GM18507 (cell line): Measurements from ENCODE around the gene CCL24.
"Not testable (repeated sequence)": the region's sequence is repeated elsewhere in the genome, so short reads cannot be mapped to it uniquely, and the experiment has no call there.

Experiments used
- DNase-seq: peaks from one replicate; pipeline ENCODE4 v3.0.0; 2011; ENCODE audit warnings: low read depth; ENCODE audit not compliant: insufficient read length; ENCODE audit errors: extremely low spot score
- FAIRE-seq: peaks from 2 replicates; lab custom pipeline; 2011; peaks lifted over from hg19 to GRCh38; lab: Jason Lieb, UNC

Gene CCL24, protein sequence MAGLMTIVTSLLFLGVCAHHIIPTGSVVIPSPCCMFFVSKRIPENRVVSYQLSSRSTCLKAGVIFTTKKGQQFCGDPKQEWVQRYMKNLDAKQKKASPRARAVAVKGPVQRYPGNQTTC

DNA sequence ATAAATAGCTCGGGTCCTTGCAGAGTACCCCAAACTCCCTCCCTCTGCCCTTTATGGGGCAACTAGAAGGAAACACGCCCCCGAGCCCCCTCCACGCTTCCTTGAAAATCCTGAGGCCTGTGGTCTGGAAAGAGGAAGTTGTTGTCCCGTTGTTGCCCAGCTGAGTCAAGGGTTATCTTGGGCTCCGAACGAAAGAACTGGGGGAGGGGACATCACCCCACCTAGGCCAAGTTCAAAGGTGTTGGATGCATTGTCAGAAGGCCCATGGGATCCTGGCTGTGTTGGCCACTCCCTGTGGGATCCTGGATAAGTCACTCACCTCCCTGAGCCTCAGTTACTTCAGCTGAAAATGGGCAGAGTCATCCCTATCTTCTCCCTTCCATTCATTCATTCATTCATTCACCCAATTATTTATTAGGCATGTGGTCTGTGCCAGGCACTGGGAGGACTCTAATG lies at the start of gene CCL24:
TSS of gene CCL24 (minus strand) at position 26 of the 456 bp plus-strand sequence. CDS start 91 bp downstream, outside the sequence.
- FAIRE-seq (no peak), DNase-seq (no peak)

DNA sequence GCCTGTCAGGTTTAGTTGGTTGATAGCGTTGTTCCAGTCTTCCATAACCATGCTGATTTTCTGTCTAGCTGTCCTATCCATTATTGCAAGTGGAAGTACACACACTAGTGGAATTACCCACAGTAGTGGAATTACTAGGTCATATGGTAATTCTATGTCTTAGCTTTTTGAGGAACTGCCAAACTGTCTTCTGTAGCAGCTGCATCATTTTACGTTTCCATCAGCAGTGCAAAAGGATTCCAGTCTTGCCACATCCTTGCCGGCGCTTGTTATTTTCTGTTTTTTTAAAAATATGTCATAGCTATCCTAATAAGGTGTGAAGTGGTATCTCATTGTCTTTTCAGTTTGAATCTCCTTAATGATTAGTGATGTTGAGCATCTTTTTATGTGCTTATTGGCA lies 48.0 kb upstream of the CCL24 start:
- DNase-seq = no peak
- no peak for FAIRE-seq

DNA sequence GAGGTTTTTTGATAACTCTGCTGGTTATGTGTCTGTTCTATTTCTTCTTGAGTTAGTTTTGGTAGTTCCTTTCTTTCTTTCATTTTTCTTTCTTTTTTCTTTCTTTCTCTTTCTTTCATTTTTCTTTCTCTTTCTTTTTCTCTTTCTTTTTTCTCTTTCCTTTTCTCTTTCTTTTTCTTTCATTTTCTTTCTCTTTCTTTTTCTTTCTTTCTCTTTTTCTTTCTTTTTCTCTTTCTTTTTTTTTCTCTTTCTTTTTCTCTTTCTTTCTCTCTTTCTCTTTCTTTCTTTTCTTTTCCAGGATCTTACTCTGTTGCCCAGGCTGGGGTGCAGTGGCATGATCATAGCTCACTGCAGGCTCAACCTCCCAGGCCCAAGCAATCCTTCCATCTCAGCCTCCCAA lies 44.8 kb upstream of the CCL24 start:
- DNase-seq = no peak
- FAIRE-seq = no peak

DNA sequence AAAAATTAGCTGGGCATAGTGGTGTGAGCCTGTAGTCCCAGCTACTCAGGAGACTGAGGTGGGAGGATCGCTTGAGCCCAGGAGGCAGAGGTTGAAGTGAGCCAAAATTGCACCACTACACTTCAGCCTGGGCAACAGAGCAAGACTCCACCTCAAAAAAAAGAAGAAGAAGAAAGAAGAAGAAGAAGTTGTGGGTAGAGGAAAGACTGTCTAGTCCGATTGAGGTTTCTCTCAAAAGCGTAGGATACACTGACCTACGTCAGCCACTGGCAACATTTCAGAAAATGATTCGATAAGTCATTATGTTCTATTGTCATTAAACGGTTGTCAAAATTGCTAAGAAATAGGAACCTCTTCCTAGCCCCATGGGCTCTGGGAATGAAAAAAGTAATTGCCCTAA lies 42.9 kb upstream of the CCL24 start:
- FAIRE-seq = no peak
- DNase-seq = no peak

DNA sequence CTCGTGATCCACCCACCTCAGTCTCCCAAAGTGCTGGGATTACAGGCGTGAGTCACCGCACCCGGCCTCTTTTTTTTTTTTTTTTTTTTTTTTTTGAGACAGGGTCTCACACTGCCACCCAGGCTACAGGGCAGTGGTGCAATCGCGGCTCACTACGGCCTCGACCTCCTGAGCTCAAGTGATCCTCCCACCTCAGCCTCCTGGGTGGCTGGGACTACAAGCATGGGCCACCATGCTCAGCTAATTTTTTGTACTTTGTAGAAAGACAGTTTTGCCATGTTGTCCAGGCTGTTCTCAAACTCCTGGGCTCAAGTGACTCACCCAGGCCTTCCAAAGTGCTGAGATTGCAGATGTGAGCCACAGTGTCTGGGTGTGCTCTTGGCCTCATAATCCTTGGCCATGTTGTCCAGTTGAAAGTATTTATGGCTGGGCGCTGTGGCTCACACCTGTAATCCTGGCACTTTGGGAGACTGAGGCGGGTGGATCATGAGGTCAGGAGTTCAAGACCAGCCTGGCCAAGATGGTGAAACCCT lies 41.3 kb upstream of the CCL24 start:
- not testable (repeated sequence) for FAIRE-seq, DNase-seq

DNA sequence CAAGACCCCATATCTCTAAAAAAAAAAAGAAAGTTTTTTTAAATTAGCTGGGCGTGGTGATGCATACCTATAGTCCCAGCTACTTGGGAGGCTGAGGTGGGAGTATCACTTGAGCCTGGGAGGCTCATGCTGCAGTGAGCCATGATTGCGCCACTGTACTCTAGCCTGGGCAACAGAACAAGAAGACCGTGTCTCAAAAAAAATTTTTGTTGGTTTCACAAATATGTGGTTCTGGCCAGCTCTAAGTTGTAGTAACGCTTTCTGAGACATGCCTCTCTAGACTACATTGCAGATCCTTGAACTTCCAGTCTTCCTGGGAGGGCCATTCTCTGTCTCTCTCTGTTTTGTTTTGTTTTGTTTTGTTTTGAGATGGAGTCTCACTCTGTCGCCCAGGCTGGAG lies 40.6 kb upstream of the CCL24 start:
- FAIRE-seq (no peak), DNase-seq (no peak)

DNA sequence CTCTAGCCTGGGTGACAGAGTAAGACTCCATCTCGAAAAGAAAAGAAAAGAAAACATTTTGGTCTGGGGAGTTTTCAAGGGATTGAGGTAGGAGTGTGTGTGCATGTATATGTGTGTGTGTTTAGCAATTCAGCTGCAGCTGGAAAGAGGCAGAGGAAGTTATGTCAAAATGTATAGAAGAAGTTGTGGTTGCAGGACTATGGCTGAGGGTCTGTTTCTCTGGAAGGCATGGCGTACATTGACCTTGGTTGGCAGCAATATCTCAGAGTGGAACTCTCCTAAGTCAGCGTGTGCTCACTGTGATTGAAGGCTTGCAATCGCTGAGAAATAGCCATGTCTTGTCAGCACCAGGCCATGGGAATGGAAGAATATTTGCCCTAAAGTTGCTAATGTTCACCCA lies 36.6 kb upstream of the CCL24 start:
- DNase-seq (no peak), FAIRE-seq (no peak)

DNA sequence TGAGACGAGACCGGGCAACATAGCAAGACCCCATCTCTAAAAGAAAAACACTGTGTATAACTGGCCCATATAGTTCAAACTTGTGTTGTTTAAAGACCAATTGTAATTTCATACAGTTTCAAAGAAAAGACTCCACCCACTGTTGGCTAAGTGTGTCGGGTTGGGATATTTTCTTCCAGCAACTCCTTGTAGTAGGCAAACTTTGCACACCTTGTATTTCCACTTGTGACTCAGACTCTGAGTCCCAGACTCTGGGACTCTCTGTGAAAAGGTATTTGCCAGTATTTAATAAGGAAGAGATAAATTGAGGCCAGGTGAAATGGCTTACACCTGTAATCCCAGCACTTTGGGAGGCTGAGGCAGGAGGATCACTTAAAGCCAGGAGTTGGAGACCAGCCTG lies 36.0 kb upstream of the CCL24 start:
- FAIRE-seq = no peak
- DNase-seq = no peak

DNA sequence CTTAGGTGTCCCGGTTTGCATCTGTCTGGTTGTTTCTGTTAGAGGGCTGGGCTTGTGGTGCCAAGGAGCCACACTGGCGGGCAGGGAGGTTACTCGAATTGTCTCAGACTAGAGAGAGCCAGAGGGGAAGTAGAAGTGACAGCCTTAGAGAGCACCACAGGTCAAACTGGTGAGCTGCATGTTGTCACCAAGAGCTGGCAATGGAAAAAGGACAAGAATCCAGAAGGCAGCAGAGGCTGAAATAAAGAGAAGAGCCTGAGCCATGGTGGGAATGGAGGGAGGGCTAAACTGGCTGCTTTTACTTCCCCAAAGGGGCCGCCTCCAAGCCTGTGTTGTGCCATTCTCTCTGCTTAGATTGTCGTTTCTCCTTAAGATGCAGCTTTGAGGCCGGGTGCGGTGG lies 34.1 kb upstream of the CCL24 start:
- no peak for DNase-seq
- no peak for FAIRE-seq

DNA sequence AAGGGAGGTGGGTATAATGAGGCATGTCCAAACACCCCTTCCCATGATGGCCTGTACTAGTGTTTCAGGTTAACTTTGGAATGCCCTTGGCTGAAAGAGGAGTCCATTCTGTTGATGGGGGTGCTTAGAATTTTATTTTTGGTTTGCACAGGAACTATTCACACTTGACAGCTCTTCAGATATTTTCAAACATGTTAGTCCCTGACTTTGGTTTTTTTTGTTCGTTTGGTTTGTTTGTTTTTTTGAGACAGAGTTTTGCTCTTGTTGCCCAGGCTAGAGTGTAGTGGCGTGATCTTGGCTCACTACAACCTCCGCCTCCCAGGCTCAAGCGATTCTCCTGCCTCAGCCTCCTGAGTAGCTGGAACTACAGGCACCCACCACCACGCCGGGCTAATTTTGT lies 31.5 kb upstream of the CCL24 start:
- not testable (repeated sequence) for FAIRE-seq, DNase-seq

DNA sequence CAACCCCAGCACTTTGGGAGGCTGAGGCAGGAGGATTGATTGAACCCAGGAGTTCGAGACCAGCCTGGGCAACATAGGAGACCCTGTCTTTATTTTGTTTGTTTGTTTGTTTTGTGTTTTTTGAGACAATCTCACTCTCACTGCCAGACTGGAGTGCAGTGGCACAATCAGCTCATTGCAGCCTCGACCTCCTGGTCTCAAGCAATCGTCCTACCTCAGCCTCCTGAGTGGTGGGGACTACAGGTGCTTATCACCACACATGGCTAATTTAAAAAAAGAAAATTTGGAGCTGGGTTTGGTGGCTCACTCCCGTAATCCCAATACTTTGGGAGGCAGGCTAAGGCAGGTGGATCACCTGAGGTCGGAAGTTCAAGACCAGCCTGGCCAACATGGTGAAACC lies 30.6 kb upstream of the CCL24 start:
- FAIRE-seq = no peak
- no peak for DNase-seq

DNA sequence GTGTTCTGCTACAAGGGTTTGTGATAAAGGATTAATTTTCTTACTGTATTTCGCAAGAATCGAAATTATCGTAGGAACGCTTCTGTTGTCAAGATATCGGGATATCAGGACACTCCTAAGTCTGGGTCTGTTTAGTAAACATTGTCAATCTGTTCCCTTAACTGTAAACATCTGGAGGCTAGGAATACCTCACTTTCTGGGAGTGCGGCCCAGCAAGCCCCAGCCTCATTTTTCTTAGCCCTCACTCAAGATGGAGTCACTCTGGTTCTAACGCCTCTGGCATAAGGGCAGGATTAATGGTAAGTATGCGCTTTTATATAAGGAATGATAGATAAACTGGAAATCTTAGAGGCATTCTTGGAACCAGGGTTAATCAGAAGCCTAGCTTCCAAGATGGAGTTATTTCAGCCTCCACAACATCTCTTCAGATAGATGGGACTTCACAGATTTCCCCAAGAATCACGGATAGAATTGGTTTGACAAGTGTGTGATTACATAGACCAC lies 30.1 kb upstream of the CCL24 start:
- DNase-seq (no peak), FAIRE-seq (no peak)

DNA sequence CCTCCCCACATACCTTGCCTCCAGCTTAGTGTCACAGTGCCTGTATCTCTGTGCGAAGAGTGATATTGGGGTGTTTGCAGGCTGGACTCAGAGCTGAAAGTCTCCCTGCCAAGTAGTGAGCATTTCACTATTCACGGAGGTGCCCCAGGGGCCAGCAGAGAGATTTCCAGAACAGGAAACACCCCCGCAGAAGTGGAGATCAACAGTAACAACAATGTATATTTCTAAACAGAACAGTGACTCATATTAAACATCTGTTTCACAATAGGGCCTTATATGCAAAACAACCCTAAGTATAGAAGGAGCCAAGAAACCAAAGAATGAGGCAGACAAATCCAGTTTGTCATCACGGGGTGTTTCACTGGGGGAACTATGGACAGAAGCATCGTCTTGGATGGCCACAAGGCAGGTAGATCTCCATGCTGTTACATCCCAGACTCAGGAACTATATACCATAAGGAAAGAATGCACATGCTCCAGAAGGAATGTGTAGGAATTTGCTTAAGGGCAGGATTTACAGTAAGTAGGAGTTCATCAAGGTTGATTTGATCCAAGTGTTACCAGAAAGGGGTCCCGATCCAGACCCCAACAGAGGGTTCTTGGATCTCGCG lies 29.3 kb upstream of the CCL24 start:
- no peak for DNase-seq
- FAIRE-seq = peak; percentile 26

DNA sequence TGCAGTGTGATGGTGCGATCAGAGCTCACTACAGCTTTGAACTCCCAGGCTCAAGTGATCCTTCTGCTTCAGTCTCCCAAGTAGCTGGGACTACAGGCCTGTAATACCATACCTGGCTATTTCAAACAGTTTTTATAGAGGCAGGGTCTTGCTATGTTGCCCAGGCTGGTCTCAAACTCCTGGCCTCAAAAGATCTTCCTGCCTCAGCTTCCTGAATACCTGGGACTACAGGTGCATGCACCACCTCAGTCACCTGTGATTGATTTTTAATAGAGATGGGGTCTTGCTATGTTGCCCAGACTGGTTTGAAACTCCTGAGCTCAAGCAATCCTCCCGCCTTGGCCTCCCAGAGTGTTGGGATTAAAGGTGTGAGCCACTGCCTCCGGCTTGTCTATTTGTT lies 26.4 kb upstream of the CCL24 start:
- no peak for FAIRE-seq
- DNase-seq = no peak

DNA sequence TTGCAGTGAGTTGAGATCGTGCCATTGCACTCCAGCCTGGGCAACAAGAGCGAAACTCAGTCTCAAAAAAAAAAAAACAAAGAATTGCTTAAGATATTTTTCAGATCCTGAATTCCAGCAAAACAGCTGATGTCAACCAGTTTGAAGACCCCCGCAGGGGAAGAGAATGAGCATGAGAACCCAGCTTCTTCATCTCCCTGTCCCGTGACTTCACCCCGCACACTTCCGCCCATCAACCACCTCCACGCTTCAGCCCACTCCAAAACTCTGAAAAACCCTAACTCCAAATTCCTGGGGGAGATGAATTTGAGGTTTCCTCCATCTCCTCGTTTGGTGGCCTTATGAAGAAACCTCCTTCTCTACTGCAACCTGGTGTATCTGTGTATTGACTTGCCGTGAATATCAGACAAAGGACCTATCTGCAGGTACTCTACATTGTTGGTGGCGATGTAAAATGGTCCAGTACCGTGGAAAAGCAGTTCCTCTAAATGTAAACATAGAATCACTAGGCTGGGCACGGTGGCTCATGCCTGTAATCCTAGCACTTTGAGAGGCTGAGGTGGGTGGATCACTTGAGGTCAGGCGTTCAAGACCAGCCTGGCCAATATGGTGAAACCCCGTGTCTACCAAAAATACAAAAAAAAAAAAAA lies 24.8 kb upstream of the CCL24 start:
- not testable (repeated sequence) for DNase-seq, FAIRE-seq

DNA sequence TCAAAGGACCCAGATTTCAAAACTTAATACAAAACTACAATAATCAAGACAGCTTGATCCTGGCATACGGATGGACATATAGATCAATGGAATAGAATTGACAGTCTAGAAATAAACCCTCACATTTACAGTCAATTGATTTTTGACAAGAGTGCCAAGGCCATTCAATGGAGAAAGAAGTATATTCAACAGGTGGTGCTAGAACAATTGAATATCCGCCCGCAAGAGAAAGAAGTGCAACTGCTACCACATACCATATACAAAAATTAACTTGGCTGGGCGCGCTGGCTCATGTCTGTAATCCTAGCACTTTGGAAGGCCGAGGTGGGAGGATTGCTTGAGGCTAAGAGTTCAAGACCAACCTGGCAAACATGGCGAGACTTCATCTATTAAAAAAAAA lies 23.2 kb upstream of the CCL24 start:
- FAIRE-seq = no peak
- no peak for DNase-seq

DNA sequence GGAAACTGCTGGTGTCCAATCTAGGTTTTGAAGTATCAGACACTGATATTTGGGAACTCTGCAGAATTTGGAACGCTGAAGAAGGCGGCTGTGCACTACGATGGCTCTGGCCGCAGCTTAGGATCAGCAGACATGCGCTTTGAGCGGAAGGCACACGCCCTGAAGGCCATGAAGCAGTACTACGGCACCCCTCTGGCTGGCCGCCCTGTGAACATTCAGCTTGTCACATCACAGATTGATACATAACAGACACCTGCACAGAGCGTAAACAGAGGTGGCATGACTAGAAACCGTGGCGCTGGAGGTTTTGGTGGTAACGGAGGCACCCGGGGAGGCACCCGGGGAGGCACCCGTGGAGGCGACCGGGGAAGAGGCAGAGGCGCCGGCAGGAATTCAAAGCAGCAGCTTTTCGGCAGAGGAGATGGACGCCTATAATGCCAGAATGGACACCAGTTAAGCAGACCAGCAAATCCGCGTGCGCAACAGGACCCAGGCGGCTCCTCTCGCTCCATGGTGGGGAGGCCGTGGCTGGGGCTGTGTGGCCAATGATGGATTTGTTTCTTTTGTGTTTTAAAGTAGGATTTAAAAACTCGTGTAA lies 22.2 kb upstream of the CCL24 start:
- DNase-seq (no peak), FAIRE-seq (no peak)

DNA sequence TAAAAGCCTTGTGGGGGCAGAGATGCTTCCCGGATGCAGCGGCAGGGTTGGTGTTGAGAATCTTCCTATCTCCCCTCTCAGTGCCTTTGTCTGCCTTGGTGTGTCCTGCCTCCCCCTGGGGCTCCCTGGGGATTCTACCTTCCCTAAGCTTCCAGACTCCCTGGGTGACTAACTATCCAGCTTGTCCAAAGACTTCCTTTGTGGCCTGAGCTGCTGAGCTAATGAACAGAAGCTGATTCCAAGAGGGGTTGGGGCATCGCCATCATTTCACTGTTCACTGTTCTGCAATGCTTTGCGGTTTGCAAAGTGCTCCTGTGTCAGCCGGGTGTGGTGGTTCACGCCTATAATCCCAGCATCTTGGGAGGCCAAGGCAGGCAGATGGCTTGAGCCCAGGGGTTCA lies 20.1 kb upstream of the CCL24 start:
- DNase-seq, FAIRE-seq: not testable (repeated sequence)

DNA sequence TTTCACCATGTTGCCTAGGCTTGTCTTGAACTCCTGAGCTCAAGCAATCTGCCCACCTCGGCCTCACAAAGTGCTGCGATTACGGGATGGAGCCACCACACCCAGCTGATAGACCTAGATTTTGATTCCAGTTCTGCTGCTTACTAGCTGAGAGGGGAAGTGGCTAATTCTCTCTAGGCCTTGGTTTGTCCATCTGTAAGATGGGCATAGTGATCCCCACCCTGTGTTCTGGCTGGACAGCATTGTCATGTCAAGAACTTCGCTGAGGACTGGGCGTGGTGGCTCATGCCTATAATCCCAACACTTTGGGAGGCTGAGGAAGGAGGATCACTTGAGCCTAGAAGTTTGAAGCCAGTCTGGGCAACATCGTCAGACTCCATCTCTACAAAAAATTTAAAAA lies 17.4 kb upstream of the CCL24 start:
- no peak for DNase-seq
- no peak for FAIRE-seq

DNA sequence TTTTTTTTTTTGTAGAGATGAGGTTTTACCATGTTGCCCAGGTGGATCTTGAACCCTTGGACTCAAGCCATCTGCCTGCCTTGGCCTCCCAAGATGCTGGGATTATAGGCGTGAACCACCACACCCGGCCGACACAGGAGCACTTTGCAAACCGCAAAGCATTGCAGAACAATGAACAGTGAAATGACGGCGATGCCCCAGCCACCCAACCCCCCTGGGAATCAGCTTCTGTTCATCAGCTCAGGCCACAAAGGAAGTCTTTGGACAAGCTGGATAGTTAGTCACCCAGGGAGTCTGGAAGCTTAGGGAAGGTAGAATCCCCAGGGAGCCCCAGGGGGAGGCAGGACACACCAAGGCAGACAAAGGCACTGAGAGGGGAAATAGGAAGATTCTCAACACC lies 16.1 kb upstream of the CCL24 start:
- DNase-seq, FAIRE-seq: not testable (repeated sequence)
